ENCODE measurements around the gene PPP2R1B.

Gene PPP2R1B

DNA sequence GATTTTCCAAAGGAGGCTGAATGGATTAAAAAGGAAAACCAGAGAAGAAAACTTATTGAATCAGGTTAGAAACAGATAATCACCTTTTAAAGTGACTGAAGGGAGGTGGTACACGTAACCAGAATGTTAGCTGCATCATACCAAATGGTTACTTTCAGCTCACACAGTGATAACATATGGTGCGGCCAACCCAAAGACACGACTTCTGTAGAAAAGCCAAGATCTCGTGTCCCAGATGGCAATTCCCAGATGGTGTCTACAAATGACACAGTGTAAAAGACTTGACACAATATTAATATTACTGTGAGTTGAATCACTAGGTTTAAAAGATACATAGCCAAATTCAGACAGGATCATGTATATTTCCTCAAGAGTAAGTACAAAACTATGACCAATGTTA, 5.2 kb downstream of the PPP2R1B start:
- ChIA-PET POLR2A (no interaction called here), CTCF (interaction anchor here (0.9 to 2.9 kb wide), 5 partner anchors 8 to 157 kb away, joined by 3 to 19 read pairs (median 3); no protein-coding TSS in a partner anchor)
- no peak for TF ChIP-seq CTCF (IDR thresholded peaks at IDR 0.05; ENCODE audit: control extremely low read depth, extremely low read depth, low read depth, missing control alignments)
- no peak for DNase-seq (ENCODE audit: extremely low spot score)

DNA sequence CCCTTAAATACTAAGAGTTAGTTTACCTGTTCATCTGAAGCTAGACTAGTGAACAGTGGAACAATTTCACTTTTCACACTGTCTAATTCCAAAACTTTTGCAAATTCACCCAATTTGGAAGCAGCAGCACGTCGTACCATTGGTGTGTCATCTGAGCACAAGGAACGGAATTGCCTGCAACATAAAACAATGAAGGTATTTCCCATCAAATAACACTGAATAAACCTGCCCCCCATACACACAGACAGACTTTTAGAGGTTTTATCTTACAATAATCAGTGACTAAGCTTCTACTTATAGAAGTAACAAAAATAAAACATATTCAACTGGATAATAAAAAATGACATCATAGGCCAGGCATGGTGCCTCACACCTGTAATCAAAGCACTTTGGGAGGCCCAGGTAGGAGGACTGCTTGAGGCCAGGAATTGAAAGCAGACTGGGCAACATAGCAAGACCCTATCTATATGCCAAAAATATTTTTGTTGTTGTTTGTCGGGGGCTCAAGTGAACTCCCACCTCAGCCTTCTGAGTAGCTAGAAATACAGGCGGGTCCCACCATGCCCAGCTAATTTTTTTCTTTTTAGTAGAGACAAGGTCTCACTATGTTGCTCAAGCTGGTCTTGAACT, 6.3 kb downstream of the PPP2R1B start:
- TF ChIP-seq CTCF (IDR thresholded peaks at IDR 0.05; ENCODE audit: control extremely low read depth, extremely low read depth, low read depth, missing control alignments) = no peak
- ChIA-PET CTCF (interaction anchor here (1.1 to 2.4 kb wide), 5 partner anchors 10 to 116 kb away, joined by 3 to 11 read pairs (median 3); no protein-coding TSS in a partner anchor), POLR2A (no interaction called here)
- DNase-seq (ENCODE audit: extremely low spot score) = no peak

- TF ChIP-seq CTCF (IDR thresholded peaks at IDR 0.05; ENCODE audit: control extremely low read depth, extremely low read depth, low read depth, missing control alignments) = no peak
- ChIA-PET POLR2A (no interaction called here), CTCF (interaction anchor here (1.1 to 2.4 kb wide), 4 partner anchors 10 to 100 kb away, joined by 3 to 11 read pairs (median 5); no protein-coding TSS in a partner anchor)
- DNase-seq (ENCODE audit: extremely low spot score) = no peak
Observed at GRCh38 chr11:111759376-111759775, 6.8 kb downstream of the PPP2R1B start.

DNA sequence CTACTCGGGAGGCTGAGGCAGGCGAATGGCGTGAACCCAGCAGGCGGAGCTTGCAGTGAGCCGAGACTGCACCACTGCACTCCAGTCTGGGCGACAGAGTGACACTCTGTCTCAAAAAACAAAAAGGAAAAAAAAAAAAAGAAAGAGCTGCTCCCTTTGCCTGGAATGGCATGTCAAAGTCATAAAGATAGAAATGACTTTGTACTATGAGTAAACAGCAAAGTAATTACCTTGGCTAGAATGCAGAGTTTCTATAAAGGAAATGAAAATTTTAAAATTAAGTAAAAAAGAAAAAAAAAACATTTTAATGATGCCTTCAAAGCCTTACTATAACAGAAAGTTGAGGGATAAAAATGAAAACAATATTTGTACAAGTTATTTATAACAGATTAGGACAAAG, 10.1 kb downstream of the PPP2R1B start:
- POLR2A ChIA-PET = interaction anchor here (0.6 kb wide), 1 partner anchor 17 kb away, joined by 3 read pairs; no protein-coding TSS in a partner anchor
- DNase-seq (ENCODE audit: extremely low spot score) = no peak
- TF ChIP-seq CTCF (IDR thresholded peaks at IDR 0.05; ENCODE audit: control extremely low read depth, extremely low read depth, low read depth, missing control alignments) = no peak
- CTCF ChIA-PET = interaction anchor here (1.0 to 1.1 kb wide), 2 partner anchors 38 to 51 kb away, joined by 3 read pairs; no protein-coding TSS in a partner anchor

- POLR2A ChIA-PET = no interaction called here
- CTCF ChIA-PET = interaction anchor here (1.2 kb wide), 1 partner anchor 10 kb away, joined by 3 read pairs; no protein-coding TSS in a partner anchor
- DNase-seq (ENCODE audit: extremely low spot score) = no peak
- no peak for TF ChIP-seq CTCF (IDR thresholded peaks at IDR 0.05; ENCODE audit: control extremely low read depth, extremely low read depth, low read depth, missing control alignments)
Observed at GRCh38 chr11:111749646-111750045, 16.5 kb downstream of the PPP2R1B start.

- DNase-seq (ENCODE audit: extremely low spot score) = no peak
- CTCF ChIA-PET = no interaction called here
- POLR2A ChIA-PET = no interaction called here
- TF ChIP-seq CTCF (IDR thresholded peaks at IDR 0.05; ENCODE audit: control extremely low read depth, extremely low read depth, low read depth, missing control alignments) = no peak
Observed at GRCh38 chr11:111748035-111748804, 18.0 kb downstream of the PPP2R1B start.

Measured in GM10248 (cell line).